GM12878 (cell line): ENCODE results near the gene S100B. TPM values are rescaled to one million over a fixed set of nuclear protein-coding genes. Genes with fewer than 3 reads are reported as not detected.

Source experiments
- ATAC-seq: fragments of 200-7000 bp; cut with Tn5 transposase; 3 replicates; pipeline ENCODE4 v1.9.1; 2020; ENCODE audit warnings: mild to moderate bottlenecking, moderate library complexity
- BruUV-seq: library from RNA; stranded (reverse); fragments of 400-500 nt; replicated peaks from 2 replicates; lab custom pipeline; 2021; lab: Mats Ljungman, UMichigan
- CTCF ChIA-PET: fragments of 300-600 bp; sonication (Branson Sonifier 250); formaldehyde crosslinking; extraction: SDS; loops from one replicate; lab custom pipeline; 2021; ENCODE audit warnings: inconsistent platforms; lab: Yijun Ruan, JAX
- POLR2A ChIA-PET: fragments of 350-600 bp; formaldehyde crosslinking; extraction: SDS; loops from one replicate; lab custom pipeline; 2021; ENCODE audit warnings: inconsistent platforms; lab: Charles Lee
- RAD21 ChIA-PET: fragments of 300-600 bp; sonication (Branson Sonifier 250); formaldehyde crosslinking; loops from one replicate; lab custom pipeline; 2023; ENCODE audit warnings: antibody characterized with exemption; ENCODE audit not compliant: unreplicated experiment; lab: Charles Lee
- SMC1A ChIA-PET: fragments of 300-600 bp; sonication (Branson Sonifier 250); formaldehyde crosslinking; loops from one replicate; lab custom pipeline; 2023; ENCODE audit not compliant: unreplicated experiment, uncharacterized antibody; lab: Charles Lee
- DNase-seq: peaks from one replicate; pipeline ENCODE4 v3.0.0-alpha.2; 2011; ENCODE audit warnings: low read depth, low spot score
- FAIRE-seq: peaks from 3 replicates; lab custom pipeline; 2011; peaks lifted over from hg19 to GRCh38; lab: Jason Lieb, UNC
- H2AFZ ChIP-seq: 2 replicates; pipeline ENCODE4 v1.6.0; 2011; ENCODE audit warnings: low read depth, low read length, control low read depth; ENCODE audit not compliant: control insufficient read depth
- H3K27ac ChIP-seq: 2 replicates; pipeline ENCODE4 v1.5.1; 2011; ENCODE audit warnings: control low read depth; ENCODE audit not compliant: control insufficient read depth, insufficient read depth
- H3K27me3 ChIP-seq, 2 experiments: replicated peaks in 1 of 2; 2 replicates each; pipeline versions ENCODE4 v1.6.0 to v1.6.1; 2011; ENCODE audit warnings: low read length in 1 of 2; ENCODE audit not compliant: control insufficient read depth in 2 of 2, insufficient read depth in 2 of 2
- H3K36me3 ChIP-seq, 2 experiments: 2 replicates each; pipeline ENCODE4 v1.5.1; 2011; ENCODE audit warnings: low read length in 1 of 2; ENCODE audit not compliant: control insufficient read depth in 2 of 2, insufficient read depth in 2 of 2
- H3K4me1 ChIP-seq: 2 replicates; pipeline ENCODE4 v1.6.1; 2011; ENCODE audit warnings: mild to moderate bottlenecking, low read length, moderate library complexity, mixed read lengths; ENCODE audit not compliant: control insufficient read depth, insufficient read depth
- H3K4me2 ChIP-seq: 2 replicates; pipeline ENCODE4 v1.6.0; 2011; ENCODE audit warnings: control low read depth; ENCODE audit not compliant: control insufficient read depth, insufficient read depth
- H3K4me3 ChIP-seq: fragments of 200-600 bp; sonication (generic); 2 replicates; pipeline ENCODE4 v1.5.1; 2016
- H3K79me2 ChIP-seq: 2 replicates; pipeline ENCODE4 v1.6.0; 2011; ENCODE audit warnings: low read length; ENCODE audit not compliant: control insufficient read depth, insufficient read depth
- H3K9ac ChIP-seq: 2 replicates; pipeline ENCODE4 v1.8.0; 2011; ENCODE audit warnings: low read length, control low read depth, mixed read lengths; ENCODE audit not compliant: control insufficient read depth, insufficient read depth
- H3K9me3 ChIP-seq: replicated peaks from 3 replicates; pipeline ENCODE4 v1.5.1; 2011; ENCODE audit warnings: mild to moderate bottlenecking, low read length; ENCODE audit not compliant: control insufficient read depth, insufficient read depth
- H4K20me1 ChIP-seq: 2 replicates; pipeline ENCODE4 v1.6.0; 2011; ENCODE audit not compliant: control insufficient read depth, insufficient read depth
- BHLHE40 ChIP-seq, 2 experiments: fragments of 450-650 bp in 1 of 2; IDR thresholded peaks; 2 replicates each; pipeline ENCODE4 v1.6.1; 2011 to 2017; ENCODE audit warnings: low read depth in 2 of 2, borderline replicate concordance in 1 of 2, improper control_type of control experiment in 1 of 2, low read length in 1 of 2, mild to moderate bottlenecking in 1 of 2
- BRCA1 ChIP-seq: IDR thresholded peaks from 2 replicates; pipeline ENCODE4 v1.6.1; 2011; ENCODE audit warnings: low read depth, low read length, improper control_type of control experiment
- CREB1 ChIP-seq: IDR thresholded peaks from 2 replicates; pipeline ENCODE4 v1.6.1; 2012; ENCODE audit warnings: low read depth, mild to moderate bottlenecking, inconsistent platforms
- EP300 ChIP-seq, 2 experiments: fragments of 150-350 bp in 1 of 2; IDR thresholded peaks; 2 replicates each; pipeline ENCODE4 v1.6.1; 2011 to 2012; ENCODE audit warnings: low read depth in 2 of 2, low read length in 2 of 2, borderline replicate concordance in 1 of 2, improper control_type of control experiment in 1 of 2, inconsistent platforms in 1 of 2; ENCODE audit not compliant: control insufficient read depth in 1 of 2
- HCFC1 ChIP-seq: fragments of 150-350 bp; IDR thresholded peaks from 2 replicates; pipeline ENCODE4 v1.6.1; 2014; ENCODE audit warnings: low read length
- KAT2A ChIP-seq: conservative IDR thresholded peaks from 2 replicates; pipeline ENCODE4 v1.6.1; 2011; ENCODE audit warnings: low read depth, low read length; ENCODE audit not compliant: control insufficient read depth
- NFYB ChIP-seq: IDR thresholded peaks from 2 replicates; pipeline ENCODE4 v1.6.1; 2011; ENCODE audit warnings: low read depth, mild to moderate bottlenecking, low read length, improper control_type of control experiment, moderate library complexity; ENCODE audit not compliant: insufficient read depth
- NR2F1 ChIP-seq: fragments of 450-650 bp; conservative IDR thresholded peaks from 2 replicates; pipeline ENCODE4 v1.6.1; 2017; ENCODE audit warnings: mild to moderate bottlenecking
- SMARCA5 ChIP-seq: fragments of 450-650 bp; IDR thresholded peaks from 2 replicates; pipeline ENCODE4 v1.6.1; 2017; ENCODE audit warnings: mild to moderate bottlenecking
- SRF ChIP-seq, 2 experiments: IDR thresholded peaks; 2 replicates each; pipeline ENCODE4 v1.6.1; 2011; ENCODE audit warnings: low read depth in 2 of 2, low read length in 2 of 2, mild to moderate bottlenecking in 1 of 2, moderate library complexity in 1 of 2
- TCF12 ChIP-seq: IDR thresholded peaks from 2 replicates; pipeline ENCODE4 v1.6.1; 2011; ENCODE audit warnings: low read depth, mild to moderate bottlenecking, low read length
- ZBTB11 ChIP-seq: fragments of 450-650 bp; formaldehyde crosslinking; IDR thresholded peaks from 2 replicates; pipeline ENCODE4 v1.5.0; 2022; ENCODE audit warnings: mild to moderate bottlenecking, missing genetic modification characterization
- ZNF274 ChIP-seq: IDR thresholded peaks from one replicate; pipeline ENCODE4 v1.8.0; 2011; ENCODE audit not compliant: insufficient read length, insufficient read depth
- WGBS: methylation state at CpG from one replicate; pipeline ENCODE4 v1.1.6; 2016; ENCODE audit warnings: low lambda C conversion rate; ENCODE audit not compliant: insufficient replicate concordance, insufficient coverage; ENCODE audit errors: missing lambda C conversion rate; 5-methylcytosine and 5-hydroxymethylcytosine counted together
- in situ Hi-C: fragments of 300-500 bp; cut with MboI; formaldehyde crosslinking; loops from 9 replicates; pipeline ENCODE4 v1.14.3; 2018; ENCODE audit warnings: mixed read lengths
- intact Hi-C: fragments of 100-400 bp; cut with micrococcal nuclease; formaldehyde crosslinking; loops from one replicate; pipeline ENCODE4 v1.14.2; 2022; ENCODE audit not compliant: unreplicated experiment
- polyA plus RNA-seq, 11 experiments: library from polyadenylated mRNA; depleted of rRNA in 4 of 11; unstranded in 6 of 11; stranded (reverse) in 5 of 11; fragments of >200 nt; fragmentation: Nextera tagmentation in 4 of 11; fragmentation: Illumina TruSeq in 1 of 11; extraction: Ambion mirVana in 4 of 11; extraction: Trizol in 1 of 11; gene quantifications; 1 replicate in 1 of 11; 2 replicates in 10 of 11; pipeline versions ENCODE4 v1.2.1 to v1.2.3, GENCODE V29; 2011 to 2016; ENCODE audit warnings: inconsistent platforms in 2 of 11, missing spikeins in 2 of 11, low read depth in 1 of 11
- total RNA-seq, 4 experiments: library from RNA; depleted of rRNA in 3 of 4; stranded (reverse); fragments of >200 nt in 3 of 4; fragmentation: Illumina TruSeq in 1 of 4; extraction: Trizol in 1 of 4; gene quantifications; 2 replicates each; pipeline versions ENCODE4 v1.2.1 to v1.2.3, GENCODE V29; 2013 to 2021
- TF ChIP-seq, protein P1 (sequence below): IDR thresholded peaks from 2 replicates; pipeline ENCODE4 v1.6.1; 2011; ENCODE audit warnings: low read depth, low read length, improper control_type of control experiment, borderline replicate concordance
- TF ChIP-seq, protein P2 (sequence below): fragments of 450-650 bp; IDR thresholded peaks from 2 replicates; pipeline ENCODE4 v1.6.1; 2017; ENCODE audit warnings: antibody characterized with exemption, mild to moderate bottlenecking, moderate library complexity

Gene S100B
- total and polyA plus RNA-seq, 10 of the 15 experiments (the other 5 are each of a cell fraction or from before 2014, with no cell fraction given) = 0.11 to 0.22 TPM; not detected in 8

DNA sequence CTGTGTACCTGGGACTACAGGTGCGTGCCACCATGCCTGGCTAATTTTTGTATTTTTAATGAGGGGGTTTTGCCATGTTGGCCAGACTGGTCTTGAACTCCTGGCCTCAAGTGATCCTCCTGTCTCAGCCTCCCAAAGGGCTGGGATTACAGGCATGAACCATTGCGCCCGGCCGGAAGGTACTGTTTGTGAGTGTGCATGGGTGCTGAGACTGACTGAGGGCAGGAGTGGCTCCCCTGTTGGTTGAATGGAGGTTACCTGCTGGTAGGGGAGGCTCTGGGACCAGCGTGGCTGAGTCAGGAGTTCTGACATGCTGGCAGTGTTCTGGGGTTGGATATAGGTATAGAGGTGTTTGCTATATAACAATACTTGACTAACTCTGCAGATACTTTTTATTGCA is 41.0 kb upstream of the S100B start:
- no TSS peak for BruUV-seq
- RAD21 ChIA-PET = interaction anchor here (2.3 kb wide), 1 partner anchor 10 kb away, joined by 5 read pairs; the partner anchor contains the start of gene PRMT2

More for the DNA sequence above, 41.0 kb upstream of the S100B start:
- ChIA-PET POLR2A (no interaction called here), CTCF (no interaction called here), SMC1A (interaction anchor here (1.3 to 1.5 kb wide), 2 partner anchors 12 to 37 kb away, joined by 4 read pairs; no protein-coding TSS in a partner anchor)
- intact Hi-C loops (no loop called here), in situ Hi-C loops (no loop called here)
- no peak for ATAC-seq
- WGBS = 96% methylated on average over 5 of the region's 5 CpGs
- no peak overlapping the region for H3K4me3 ChIP-seq
- H3K4me2 ChIP-seq = no peak overlapping the region
- H4K20me1 ChIP-seq = no peaks in the 10 kb centered on the region
- H3K27ac ChIP-seq = no peak overlapping the region
- no peak overlapping the region for H3K9ac ChIP-seq
- H2AFZ ChIP-seq = no peak overlapping the region
- H3K79me2 ChIP-seq = no peaks in the 10 kb centered on the region
- TF ChIP-seq NR2F1 (no peak), BHLHE40 (IDR thresholded peaks at IDR 0.05; ENCODE audit: borderline replicate concordance in 1 of 2, low read depth in 2 of 2, low read length in 1 of 2) (no peak), NFYB (no peak), ZNF274 (no peak), EP300 (IDR thresholded peaks at IDR 0.05; ENCODE audit: borderline replicate concordance in 1 of 2, control insufficient read depth in 1 of 2, low read depth in 2 of 2, low read length in 2 of 2) (no peak), CREB1 (no peak), HCFC1 (no peak), SMARCA5 (no peak), SRF (IDR thresholded peaks at IDR 0.05; ENCODE audit: low read depth in 2 of 2, low read length in 2 of 2) (no peak), ZBTB11 (CRISPR knock-in tag) (no peak), KAT2A (no peak), TCF12 (no peak), BRCA1 (no peak)
- TF ChIP-seq, protein P1, sequence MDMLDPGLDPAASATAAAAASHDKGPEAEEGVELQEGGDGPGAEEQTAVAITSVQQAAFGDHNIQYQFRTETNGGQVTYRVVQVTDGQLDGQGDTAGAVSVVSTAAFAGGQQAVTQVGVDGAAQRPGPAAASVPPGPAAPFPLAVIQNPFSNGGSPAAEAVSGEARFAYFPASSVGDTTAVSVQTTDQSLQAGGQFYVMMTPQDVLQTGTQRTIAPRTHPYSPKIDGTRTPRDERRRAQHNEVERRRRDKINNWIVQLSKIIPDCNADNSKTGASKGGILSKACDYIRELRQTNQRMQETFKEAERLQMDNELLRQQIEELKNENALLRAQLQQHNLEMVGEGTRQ = no peak
- TF ChIP-seq, protein P2, sequence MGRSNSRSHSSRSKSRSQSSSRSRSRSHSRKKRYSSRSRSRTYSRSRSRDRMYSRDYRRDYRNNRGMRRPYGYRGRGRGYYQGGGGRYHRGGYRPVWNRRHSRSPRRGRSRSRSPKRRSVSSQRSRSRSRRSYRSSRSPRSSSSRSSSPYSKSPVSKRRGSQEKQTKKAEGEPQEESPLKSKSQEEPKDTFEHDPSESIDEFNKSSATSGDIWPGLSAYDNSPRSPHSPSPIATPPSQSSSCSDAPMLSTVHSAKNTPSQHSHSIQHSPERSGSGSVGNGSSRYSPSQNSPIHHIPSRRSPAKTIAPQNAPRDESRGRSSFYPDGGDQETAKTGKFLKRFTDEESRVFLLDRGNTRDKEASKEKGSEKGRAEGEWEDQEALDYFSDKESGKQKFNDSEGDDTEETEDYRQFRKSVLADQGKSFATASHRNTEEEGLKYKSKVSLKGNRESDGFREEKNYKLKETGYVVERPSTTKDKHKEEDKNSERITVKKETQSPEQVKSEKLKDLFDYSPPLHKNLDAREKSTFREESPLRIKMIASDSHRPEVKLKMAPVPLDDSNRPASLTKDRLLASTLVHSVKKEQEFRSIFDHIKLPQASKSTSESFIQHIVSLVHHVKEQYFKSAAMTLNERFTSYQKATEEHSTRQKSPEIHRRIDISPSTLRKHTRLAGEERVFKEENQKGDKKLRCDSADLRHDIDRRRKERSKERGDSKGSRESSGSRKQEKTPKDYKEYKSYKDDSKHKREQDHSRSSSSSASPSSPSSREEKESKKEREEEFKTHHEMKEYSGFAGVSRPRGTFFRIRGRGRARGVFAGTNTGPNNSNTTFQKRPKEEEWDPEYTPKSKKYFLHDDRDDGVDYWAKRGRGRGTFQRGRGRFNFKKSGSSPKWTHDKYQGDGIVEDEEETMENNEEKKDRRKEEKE = no peak
- H3K4me1 ChIP-seq = no peaks in the 10 kb centered on the region
- no peak for DNase-seq
- H3K9me3 ChIP-seq = no peaks in the 10 kb centered on the region
- peaks cover 8 to 21% of the 10 kb centered on the region in 2 experiments for H3K36me3 ChIP-seq
- no peak for FAIRE-seq
- no peaks in the 10 kb centered on the region for H3K27me3 ChIP-seq
